ENCODE results near the gene VTA1. TPM values are rescaled to one million over a fixed set of nuclear protein-coding genes. Genes with fewer than 3 reads are reported as not detected.
"Not testable (repeated sequence)": the region's sequence is repeated elsewhere in the genome, so short reads cannot be mapped to it uniquely, and the experiment has no call there.

The VTA1 gene
- total and polyA plus RNA-seq, 2 donors (not counting 1 experiment from before 2014, with no cell fraction given), result 19.8 to 27.9 TPM

GRCh38 chr6:142155895-142156757, 9.1 kb downstream of the VTA1 start:
- H3K4me3 Mint-ChIP-seq, result no peak overlapping the region
- H3K27ac ChIP-seq (ENCODE audit: low read length in 2 of 2), result peak overlapping the region in 1 of 2 donors; percentile 25
- peaks cover 0 to 9% of the 10 kb centered on the region in 2 donors for H3K4me1 ChIP-seq (ENCODE audit: control insufficient read depth in 2 of 2, insufficient read depth in 2 of 2, low read length in 2 of 2)
- ATAC-seq (ENCODE audit: low read depth) (no peak), DNase-seq (peak; percentile 20)
- no peak overlapping the region for H3K9ac ChIP-seq (ENCODE audit: low read length)
- H3K27ac Mint-ChIP-seq, result no peak overlapping the region
- 62% methylated on average over 2 of the region's 5 CpGs for WGBS (ENCODE audit: insufficient coverage)
- H3K36me3 ChIP-seq (replicated peaks in 1 of 2; ENCODE audit: control extremely low read depth in 1 of 2, control insufficient read depth in 1 of 2, extremely low read depth in 1 of 2, insufficient read depth in 2 of 2, low read length in 1 of 2), result peaks cover 0 to 3% of the 10 kb centered on the region in 2 experiments
- no peak overlapping the region for H2AFZ ChIP-seq (ENCODE audit: insufficient read depth, low read depth, low read length, poor library complexity, severe bottlenecking)
- no peak for TF ChIP-seq EZH2 (IDR thresholded peaks at IDR 0.05; ENCODE audit: borderline replicate concordance, insufficient read depth, low read depth, low read length, poor library complexity, severe bottlenecking)
- TF ChIP-seq CTCF (IDR thresholded peaks at IDR 0.05), result peak; percentile 58
- peaks cover 40% of the 10 kb centered on the region for H3K4me1 Mint-ChIP-seq
- H4K20me1 ChIP-seq (ENCODE audit: control insufficient read depth, insufficient read depth, low read length, poor library complexity, severe bottlenecking), result peaks cover 76% of the 10 kb centered on the region
- no peaks in the 10 kb centered on the region for H3K27me3 ChIP-seq (replicated peaks in 1 of 4; ENCODE audit: control extremely low read depth in 1 of 4, control insufficient read depth in 3 of 4, insufficient read depth in 4 of 4, low read length in 3 of 4)
- no peak overlapping the region for H3K4me2 ChIP-seq (replicated peaks; ENCODE audit: low read depth, low read length, poor library complexity, severe bottlenecking)
- H3K4me3 ChIP-seq (ENCODE audit: control extremely low read depth in 1 of 5, extremely low read depth in 1 of 5, insufficient read depth in 1 of 5, low read depth in 2 of 5, low read length in 4 of 5), result no peak overlapping the region
- no peaks in the 10 kb centered on the region for H3K9me3 Mint-ChIP-seq (ENCODE audit: insufficient read depth)
- CTCF ChIA-PET, result interaction anchor here (1.2 to 3.6 kb wide), 4 partner anchors 9 to 319 kb away, joined by 3 to 18 read pairs (median 4); partner anchors contain the start of genes NMBR and VTA1
- H3K9me3 ChIP-seq (ENCODE audit: control extremely low read depth in 1 of 3, control insufficient read depth in 2 of 3, insufficient read depth in 1 of 3, low read length in 2 of 3), result no peaks in the 10 kb centered on the region
- intact Hi-C loops (cut with micrococcal nuclease), result no loop called here
- POLR2A ChIA-PET, result interaction anchor here (1.1 kb wide), 1 partner anchor 9 kb away, joined by 3 read pairs; the partner anchor contains the start of genes NMBR and VTA1
- H3K27me3 Mint-ChIP-seq, result no peaks in the 10 kb centered on the region
- H3K79me2 ChIP-seq (ENCODE audit: control insufficient read depth, insufficient read depth, low read length), result peaks cover 95% of the 10 kb centered on the region

- H3K4me1 ChIP-seq (ENCODE audit: control insufficient read depth in 2 of 2, insufficient read depth in 2 of 2, low read length in 2 of 2); H3K4me2 ChIP-seq (replicated peaks; ENCODE audit: low read depth, low read length, poor library complexity, severe bottlenecking); H3K4me3 Mint-ChIP-seq; H3K9ac ChIP-seq (ENCODE audit: low read length); H3K27me3 Mint-ChIP-seq; intact Hi-C loops (cut with micrococcal nuclease); H3K9me3 Mint-ChIP-seq (ENCODE audit: insufficient read depth); H3K27ac ChIP-seq (ENCODE audit: low read length in 2 of 2); ATAC-seq (ENCODE audit: low read depth); DNase-seq; H3K36me3 ChIP-seq (replicated peaks in 1 of 2; ENCODE audit: control extremely low read depth in 1 of 2, control insufficient read depth in 1 of 2, extremely low read depth in 1 of 2, insufficient read depth in 2 of 2, low read length in 1 of 2); H3K27ac Mint-ChIP-seq; H3K9me3 ChIP-seq (ENCODE audit: control extremely low read depth in 1 of 3, control insufficient read depth in 2 of 3, insufficient read depth in 1 of 3, low read length in 2 of 3); H3K27me3 ChIP-seq (replicated peaks in 1 of 4; ENCODE audit: control extremely low read depth in 1 of 4, control insufficient read depth in 3 of 4, insufficient read depth in 4 of 4, low read length in 3 of 4); H3K4me3 ChIP-seq (ENCODE audit: control extremely low read depth in 1 of 5, extremely low read depth in 1 of 5, insufficient read depth in 1 of 5, low read depth in 2 of 5, low read length in 4 of 5); H2AFZ ChIP-seq (ENCODE audit: insufficient read depth, low read depth, low read length, poor library complexity, severe bottlenecking): not testable (repeated sequence)
- 95% methylated on average over 4 of the region's 4 CpGs for WGBS (ENCODE audit: insufficient coverage)
- CTCF ChIA-PET, result interaction anchor here (1.2 to 3.6 kb wide), 4 partner anchors 9 to 318 kb away, joined by 3 to 18 read pairs (median 4); partner anchors contain the start of genes NMBR and VTA1
- H3K4me1 Mint-ChIP-seq, result peaks cover 38% of the 10 kb centered on the region
- TF ChIP-seq CTCF (IDR thresholded peaks at IDR 0.05), result peak; percentile 19
- Histone ChIP-seq H3K79me2 (ENCODE audit: control insufficient read depth, insufficient read depth, low read length) (peaks cover 95% of the 10 kb centered on the region), H4K20me1 (ENCODE audit: control insufficient read depth, insufficient read depth, low read length, poor library complexity, severe bottlenecking) (peaks cover 73% of the 10 kb centered on the region)
- POLR2A ChIA-PET, result interaction anchor here (1.1 kb wide), 1 partner anchor 10 kb away, joined by 3 read pairs; the partner anchor contains the start of genes NMBR and VTA1
These were observed 9.7 kb downstream of the VTA1 start for GRCh38 chr6:142156758-142157068.
